Lung (tissue), 12 donors: ENCODE measurements around the gene SLC36A2. TPM values are rescaled to one million over a fixed set of nuclear protein-coding genes. Genes with fewer than 3 reads are reported as not detected.

ENCODE experiments used
- ATAC-seq: fragments of 200-7000 bp; cut with Tn5 transposase; one replicate; pipeline ENCODE4 v1.9.1; 2020; ENCODE audit warnings: moderate number of reproducible peaks; ENCODE audit not compliant: insufficient read depth, low FRiP score
- DNase-seq, 3 donors: peaks; one replicate each; pipeline ENCODE4 v3.0.0-alpha.2; 2013 to 2017
- H3K27ac ChIP-seq, 2 donors: one replicate each; pipeline ENCODE4 v1.5.1; 2013; ENCODE audit warnings: mild to moderate bottlenecking in 2 of 2, moderate library complexity in 2 of 2, control low read depth in 1 of 2, inconsistent platforms in 1 of 2, low read depth in 1 of 2, low read length in 1 of 2
- H3K27me3 ChIP-seq, 3 donors: one replicate each; pipeline ENCODE4 v1.5.1; 2013; ENCODE audit warnings: low read length in 2 of 3; ENCODE audit not compliant: control insufficient read depth in 3 of 3, insufficient read depth in 3 of 3
- H3K36me3 ChIP-seq, 4 donors: one replicate each; pipeline ENCODE4 v1.5.1; 2013; ENCODE audit warnings: low read length in 4 of 4, mild to moderate bottlenecking in 1 of 4, moderate library complexity in 1 of 4; ENCODE audit not compliant: control insufficient read depth in 4 of 4, insufficient read depth in 4 of 4
- H3K4me1 ChIP-seq, 5 donors: one replicate each; pipeline ENCODE4 v1.5.1; 2013; ENCODE audit warnings: low read length in 5 of 5, mild to moderate bottlenecking in 2 of 5, moderate library complexity in 1 of 5; ENCODE audit not compliant: control insufficient read depth in 5 of 5, insufficient read depth in 5 of 5
- H3K4me3 ChIP-seq: one replicate; pipeline ENCODE4 v1.5.1; 2013; ENCODE audit warnings: mild to moderate bottlenecking, control low read depth, moderate library complexity
- H3K9ac ChIP-seq, 2 donors: one replicate each; pipeline ENCODE4 v1.5.1; 2013; ENCODE audit warnings: low read length in 2 of 2, control low read depth in 1 of 2; ENCODE audit not compliant: insufficient read depth in 1 of 2
- H3K9me3 ChIP-seq, 4 donors: one replicate each; pipeline ENCODE4 v1.5.1; 2013; ENCODE audit warnings: low read length in 3 of 4, mild to moderate bottlenecking in 1 of 4, moderate library complexity in 1 of 4; ENCODE audit not compliant: control insufficient read depth in 4 of 4, insufficient read depth in 3 of 4
- CTCF ChIP-seq: IDR thresholded peaks from 2 replicates; pipeline ENCODE4 v1.5.1; 2012; ENCODE audit warnings: mild to moderate bottlenecking; ENCODE audit errors: control extremely low read depth, extremely low read depth
- WGBS, 2 donors: extraction: QIAGEN DNeasy Blood & Tissue Kit; methylation state at CpG; one replicate each; pipeline ENCODE4 v1.1.7; 2013; 5-methylcytosine and 5-hydroxymethylcytosine counted together
- polyA plus RNA-seq, 2 donors: library from polyadenylated mRNA; stranded (reverse); fragments of 200-250 nt; gene quantifications; one replicate each; pipeline ENCODE4 v1.2.1, GENCODE V29; 2013
- total RNA-seq, 2 donors: library from RNA; depleted of rRNA in 1 of 2; stranded (reverse); fragments of >200 nt in 1 of 2; gene quantifications; one replicate each; pipeline ENCODE4 v1.2.1, GENCODE V29; 2014 to 2021
- donor health status: control.
- donor health status: control.
- donor health status: Bipolar disorder and iron deficiency.
- donor health status: healthy.
- donor health status: DM: yes; HTN: yes; CAD: no.

The SLC36A2 gene
- total and polyA plus RNA-seq, 4 donors = not detected

GRCh38 chr5:151270599-151270998, 76.8 kb downstream of the SLC36A2 start:
- H3K9ac ChIP-seq = no peak overlapping the region
- no peak overlapping the region for H3K4me3 ChIP-seq
- no peak for DNase-seq
- peaks cover 6 to 19% (median 12%) of the 10 kb centered on the region in 4 donors for H3K36me3 ChIP-seq
- no peak for TF ChIP-seq CTCF
- no peaks in the 10 kb centered on the region for H3K27me3 ChIP-seq
- 62 to 72% methylated on average over 1 of the region's 1 CpG for WGBS, 2 donors
- ATAC-seq = no peak
- no peaks in the 10 kb centered on the region for H3K9me3 ChIP-seq
- H3K4me1 ChIP-seq = no peaks in the 10 kb centered on the region
- no peak overlapping the region for H3K27ac ChIP-seq

DNA sequence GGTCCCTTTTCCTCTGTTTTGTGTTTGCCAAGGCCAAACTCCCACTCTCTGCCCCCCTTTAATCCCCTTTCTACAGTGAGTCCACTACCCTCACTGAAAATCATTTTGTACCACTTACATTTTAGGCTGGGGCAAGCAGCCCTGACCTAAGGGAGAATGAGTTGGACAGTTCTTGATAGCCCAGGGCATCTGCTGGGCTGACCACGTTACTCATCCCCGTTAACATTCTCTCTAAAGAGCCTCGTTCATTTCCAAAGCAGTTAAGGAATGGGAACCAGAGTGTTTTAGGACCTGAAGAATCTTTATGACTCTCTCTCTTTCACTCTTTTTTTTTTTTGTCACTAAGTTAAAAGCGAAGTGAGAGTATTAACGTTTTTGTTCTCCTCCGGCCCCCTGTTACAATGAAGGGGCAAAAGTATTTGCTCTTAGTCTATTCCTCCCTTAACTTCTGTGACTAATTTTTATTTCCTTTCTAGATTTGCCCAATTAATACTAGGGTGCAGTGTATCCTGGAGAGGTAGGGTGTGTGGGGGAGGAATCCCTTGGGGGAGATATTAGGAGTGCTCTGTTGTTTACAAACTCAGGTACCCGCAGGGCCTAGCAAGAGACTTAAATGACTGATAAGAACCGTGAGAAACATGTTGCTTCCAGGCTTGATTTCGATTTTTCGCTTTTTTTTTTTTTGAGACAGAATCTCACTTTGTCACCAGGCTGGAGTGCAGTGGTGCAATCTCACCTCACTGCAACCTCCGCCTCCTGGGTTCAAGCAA, 79.7 kb downstream of the SLC36A2 start:
- H3K4me3 ChIP-seq = no peak overlapping the region
- no peaks in the 10 kb centered on the region for H3K9me3 ChIP-seq
- H3K9ac ChIP-seq = no peak overlapping the region
- peaks cover 6 to 21% (median 12%) of the 10 kb centered on the region in 4 donors for H3K36me3 ChIP-seq
- no peak overlapping the region for H3K27ac ChIP-seq
- H3K4me1 ChIP-seq = peaks cover 0 to 6% (median 0%) of the 10 kb centered on the region in 5 donors
- no peaks in the 10 kb centered on the region for H3K27me3 ChIP-seq
- 93 to 96% methylated on average over 11 of the region's 11 CpGs for WGBS, 2 donors
- no peak for ATAC-seq
- no peak for TF ChIP-seq CTCF
- DNase-seq = no peak

Other genes starting within 250 kb of the SLC36A2 start
- gene ANXA6, start 189.8 kb downstream of the SLC36A2 start, total RNA-seq = 100 to 1,000 TPM; 168 to 208 TPM
- 100 to 1,000 TPM in 1 of 2 donors, 10 to 100 TPM in 1; 61.4 to 143 TPM for gene ANXA6, start 189.8 kb downstream of the SLC36A2 start, polyA plus RNA-seq
- 10 to 100 TPM; 15.4 to 69.0 TPM for gene CCDC69, start 123.5 kb downstream of the SLC36A2 start, total RNA-seq
- gene CCDC69, start 123.5 kb downstream of the SLC36A2 start, polyA plus RNA-seq = 10 to 100 TPM; 54.7 to 73.6 TPM
- gene GM2A, start 94.4 kb downstream of the SLC36A2 start, total RNA-seq = 10 to 100 TPM; 31.3 to 78.7 TPM
- 10 to 100 TPM; 36.5 to 39.7 TPM for gene GM2A, start 94.4 kb downstream of the SLC36A2 start, polyA plus RNA-seq
- gene SLC36A3, start 43.8 kb downstream of the SLC36A2 start, total RNA-seq = not detected
- gene SLC36A3, start 43.8 kb downstream of the SLC36A2 start, polyA plus RNA-seq = not detected
- gene SLC36A1, start 100.0 kb upstream of the SLC36A2 start, total RNA-seq = 10 to 100 TPM in 1 of 2 donors, 1 to 10 TPM in 1; 5.7 to 22.0 TPM
- gene SLC36A1, start 100.0 kb upstream of the SLC36A2 start, polyA plus RNA-seq = 10 to 100 TPM in 1 of 2 donors, 1 to 10 TPM in 1; 2.0 to 14.1 TPM
- 1 to 10 TPM in 1 of 2 donors, under 1 TPM in 1; 0.57 to 3.1 TPM for gene FAT2, start 243.8 kb upstream of the SLC36A2 start, total RNA-seq
- under 1 TPM; 0.24 to 0.78 TPM for gene FAT2, start 243.8 kb upstream of the SLC36A2 start, polyA plus RNA-seq